Measurements from ENCODE around the gene ARHGEF10L.
"Not testable (repeated sequence)": the region's sequence is repeated elsewhere in the genome, so short reads cannot be mapped to it uniquely, and the experiment has no call there.

The ARHGEF10L gene

GRCh38 chr1:17606826-17607440 is 67.4 kb downstream of the ARHGEF10L start:
- peak in 47 of 56 donors; percentile 7 to 82 (median 47) for DNase-seq

GRCh38 chr1:17607644-17608581 is 68.4 kb downstream of the ARHGEF10L start:
- no peak for DNase-seq

- no peak for DNase-seq
Observed at GRCh38 chr1:17609529-17609928, 70.0 kb downstream of the ARHGEF10L start.

GRCh38 chr1:17610085-17610484 is 70.6 kb downstream of the ARHGEF10L start:
- DNase-seq = no peak

- peak in 7 of 56 donors; percentile 2 to 47 (median 23) for DNase-seq
Observed at GRCh38 chr1:17610713-17611112, 71.2 kb downstream of the ARHGEF10L start.

- DNase-seq = no peak
Observed at GRCh38 chr1:17611991-17612390, 72.5 kb downstream of the ARHGEF10L start.

GRCh38 chr1:17612831-17613230 is 73.3 kb downstream of the ARHGEF10L start:
- no peak for DNase-seq

- DNase-seq = no peak
Observed at GRCh38 chr1:17614586-17614985, 75.1 kb downstream of the ARHGEF10L start.

GRCh38 chr1:17615157-17615556 is 75.7 kb downstream of the ARHGEF10L start:
- peak in 10 of 56 donors; percentile 8 to 30 (median 11) for DNase-seq

GRCh38 chr1:17615959-17616358 is 76.5 kb downstream of the ARHGEF10L start:
- DNase-seq = no peak

- DNase-seq = no peak
Observed at GRCh38 chr1:17616731-17617279, 77.3 kb downstream of the ARHGEF10L start.

- DNase-seq = peak in 19 of 56 donors; percentile 3 to 46 (median 19)
Observed at GRCh38 chr1:17617787-17618557, 78.5 kb downstream of the ARHGEF10L start.

- DNase-seq = peak in 3 of 56 donors; percentile 5 to 24 (median 23)
Observed at GRCh38 chr1:17618558-17619247, 79.2 kb downstream of the ARHGEF10L start.

GRCh38 chr1:17620448-17620847 is 81.0 kb downstream of the ARHGEF10L start:
- no peak for DNase-seq

GRCh38 chr1:17621691-17622090 is 82.2 kb downstream of the ARHGEF10L start:
- DNase-seq = no peak

- no peak for DNase-seq
Observed at GRCh38 chr1:17622823-17623222, 83.3 kb downstream of the ARHGEF10L start.

- DNase-seq = peak in 4 of 56 donors; percentile 5 to 20 (median 12)
Observed at GRCh38 chr1:17624611-17625233, 85.2 kb downstream of the ARHGEF10L start.

GRCh38 chr1:17627239-17628052 is 87.9 kb downstream of the ARHGEF10L start:
- no peak for DNase-seq

GRCh38 chr1:17629046-17629445 is 89.5 kb downstream of the ARHGEF10L start:
- not testable (repeated sequence) for DNase-seq
